HPDE6-E6E7 (cell line): ENCODE results near the gene LILRA6.
"Not testable (repeated sequence)": the region's sequence is repeated elsewhere in the genome, so short reads cannot be mapped to it uniquely, and the experiment has no call there.

Source experiments
- DNase-seq: peaks from one replicate; pipeline ENCODE4 v3.0.0; 2011; ENCODE audit warnings: missing footprints; ENCODE audit errors: extremely low spot score

The LILRA6 gene

DNA sequence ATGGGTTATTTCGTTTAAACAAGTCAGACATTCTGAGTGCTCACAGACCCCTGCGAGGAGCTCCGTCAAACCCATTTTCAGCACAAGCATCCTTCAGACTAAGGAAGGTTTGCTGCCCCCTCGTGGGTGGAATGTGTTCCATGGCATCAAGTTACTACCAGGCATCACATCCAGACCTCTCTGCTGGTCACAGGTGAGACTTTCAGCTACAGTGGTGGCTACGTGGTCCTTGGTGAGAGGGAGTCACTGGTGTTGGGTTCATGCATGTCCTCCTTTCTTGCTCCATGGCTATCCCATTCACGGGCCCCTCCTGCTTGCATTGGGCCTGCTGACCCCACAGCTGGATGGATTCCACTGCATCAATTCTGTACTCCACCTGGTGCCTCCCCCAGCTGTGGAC, 23.5 kb upstream of the LILRA6 start:
- peak; percentile 28 for DNase-seq

- no peak for DNase-seq
Measured at GRCh38 chr19:54262470-54262869, 19.9 kb upstream of the LILRA6 start.

DNA sequence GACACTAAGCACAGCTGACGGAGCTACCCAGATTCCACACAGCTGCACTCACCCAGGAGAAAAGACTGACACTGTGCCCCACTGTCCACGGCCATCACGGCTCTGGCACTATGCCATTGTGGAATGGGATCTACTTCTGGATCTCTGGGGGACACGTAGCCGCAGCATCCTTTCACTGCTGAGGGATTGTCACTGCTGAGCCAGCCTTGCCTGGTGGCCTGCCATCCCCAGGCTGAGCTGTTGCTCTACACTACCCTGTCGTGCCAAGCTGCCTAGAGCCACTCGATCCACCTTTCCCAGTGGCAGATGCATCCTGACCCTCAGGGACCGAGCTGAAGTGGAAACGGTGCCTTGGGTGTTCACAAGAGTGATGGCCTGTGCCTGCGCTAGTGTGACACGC, 19.5 kb upstream of the LILRA6 start:
- no peak for DNase-seq

DNA sequence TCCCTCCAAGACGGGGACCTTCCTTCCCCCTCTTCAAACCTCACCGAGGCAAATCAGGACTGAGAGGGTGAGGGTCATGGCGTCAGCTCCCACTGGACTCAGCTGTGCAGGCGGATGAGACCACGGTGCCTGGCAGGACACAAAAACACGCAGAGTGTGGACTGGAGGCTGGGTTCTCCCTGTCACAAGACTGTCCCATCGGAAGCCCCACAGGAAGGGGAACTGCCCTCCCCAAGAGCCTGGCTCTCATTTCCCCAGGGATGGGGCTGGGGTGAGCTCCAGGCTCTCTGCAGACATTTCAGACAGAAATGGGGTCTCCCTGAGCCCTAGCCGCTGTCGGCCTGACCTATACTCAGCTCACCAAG, 14.5 kb upstream of the LILRA6 start, which contains the start of gene LILRB5:
Gene LILRB5 (minus strand): TSS at position 158 of the 365 bp plus-strand sequence. CDS start 80 bp downstream, at position 78.
- no peak for DNase-seq

GRCh38 chr19:54256250-54257115, 13.9 kb upstream of the LILRA6 start:
- DNase-seq = no peak

GRCh38 chr19:54255105-54255775, 12.7 kb upstream of the LILRA6 start:
- no peak for DNase-seq

DNA sequence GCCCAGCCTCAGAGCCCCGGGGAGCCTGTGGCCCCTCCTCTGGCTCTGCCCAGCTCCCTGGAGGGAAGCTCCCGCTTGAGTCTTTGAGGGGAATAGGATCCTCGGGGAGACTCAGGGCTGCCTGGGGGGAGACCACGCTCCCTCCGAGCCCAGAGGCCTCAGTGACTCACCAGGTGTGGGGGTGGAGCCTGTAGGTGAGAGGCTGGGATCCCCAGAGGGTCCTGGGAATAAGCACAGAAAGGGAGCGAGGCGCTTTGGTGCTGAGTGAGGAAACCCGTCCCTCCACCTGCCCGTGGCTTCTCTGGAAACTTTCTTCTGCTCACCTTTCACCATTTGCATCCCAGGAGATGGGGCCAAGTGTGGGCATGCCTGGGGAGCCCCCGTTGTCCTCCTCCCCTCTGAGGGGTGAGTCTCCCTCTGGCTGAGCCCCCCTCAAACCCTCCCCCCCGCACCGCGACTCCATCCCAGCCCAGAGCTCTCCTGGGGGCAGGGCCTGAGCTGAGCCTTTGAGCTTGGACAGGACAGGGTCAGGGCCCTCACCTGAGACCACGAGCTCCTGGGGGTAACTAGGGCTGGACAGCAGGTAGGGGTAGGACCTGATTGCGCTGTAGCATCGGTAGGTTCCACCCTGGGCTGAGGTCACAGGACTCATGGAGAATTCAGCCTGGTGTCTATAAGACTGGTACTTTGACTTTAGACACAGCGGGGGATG, 11.8 kb upstream of the LILRA6 start:
- no peak for DNase-seq

DNA sequence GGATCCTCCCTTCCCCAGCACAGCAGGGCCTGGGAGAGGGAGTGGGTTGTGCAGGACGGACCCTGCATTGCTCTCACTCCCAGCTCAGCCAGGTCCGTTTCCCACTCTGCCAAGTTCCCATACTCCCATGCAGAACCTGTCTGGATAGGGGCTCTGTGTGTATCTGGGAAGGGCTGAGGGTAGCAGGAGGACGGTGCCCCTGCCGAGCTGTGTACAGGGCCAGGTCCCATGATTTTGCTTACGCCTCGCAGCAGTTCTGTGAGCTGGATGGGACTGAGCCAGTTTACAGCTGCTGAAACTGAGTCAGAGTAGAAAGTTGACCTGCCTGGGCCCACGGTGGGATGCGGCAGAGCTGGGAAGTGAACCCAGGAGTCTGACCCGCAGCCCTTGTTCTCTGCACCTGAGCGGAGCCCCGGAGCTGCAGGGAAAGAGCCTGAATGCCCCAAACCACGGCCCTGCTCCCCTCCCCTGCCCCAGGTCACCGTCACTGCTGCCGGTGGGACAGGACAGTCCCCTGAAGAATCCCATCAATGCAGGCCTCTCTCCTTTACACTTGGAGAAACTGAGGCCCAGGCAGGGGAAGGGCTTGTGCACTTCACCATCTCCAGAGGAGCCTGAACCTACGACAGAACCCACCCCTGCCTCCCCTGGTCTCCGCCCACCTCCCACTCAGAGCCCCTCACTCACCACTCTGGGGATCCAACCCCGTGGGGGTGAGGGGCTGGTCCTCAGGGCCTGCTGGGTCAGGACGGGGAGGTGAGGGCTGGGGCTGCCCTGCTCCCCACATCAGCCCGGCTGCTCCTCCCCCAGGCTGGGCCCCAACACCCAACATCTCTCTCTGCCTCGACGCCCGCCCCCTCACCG, 11.0 kb upstream of the LILRA6 start:
- no peak for DNase-seq

- no peak for DNase-seq
Measured at GRCh38 chr19:54252845-54253244, 10.3 kb upstream of the LILRA6 start.

DNA sequence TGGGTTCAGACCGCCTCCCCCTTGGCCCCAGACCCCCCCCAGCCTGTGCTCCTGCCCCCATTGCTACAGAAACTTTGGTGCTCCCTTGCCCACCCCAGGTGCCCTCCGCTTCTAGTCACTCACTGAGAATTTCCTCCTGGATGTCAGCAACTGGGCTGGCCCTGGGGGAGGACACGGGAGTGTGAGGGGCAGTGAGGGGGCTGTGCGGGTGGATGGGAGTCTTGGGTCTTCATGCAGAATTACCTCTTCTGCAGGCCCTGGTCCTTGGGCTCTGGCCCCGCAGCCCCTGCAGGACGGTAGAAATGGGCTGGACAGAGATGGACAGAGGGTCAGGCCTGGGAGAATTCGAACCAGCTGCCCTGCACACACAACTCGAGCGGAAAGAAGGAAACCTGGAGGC, 9.7 kb upstream of the LILRA6 start:
- DNase-seq = no peak

DNA sequence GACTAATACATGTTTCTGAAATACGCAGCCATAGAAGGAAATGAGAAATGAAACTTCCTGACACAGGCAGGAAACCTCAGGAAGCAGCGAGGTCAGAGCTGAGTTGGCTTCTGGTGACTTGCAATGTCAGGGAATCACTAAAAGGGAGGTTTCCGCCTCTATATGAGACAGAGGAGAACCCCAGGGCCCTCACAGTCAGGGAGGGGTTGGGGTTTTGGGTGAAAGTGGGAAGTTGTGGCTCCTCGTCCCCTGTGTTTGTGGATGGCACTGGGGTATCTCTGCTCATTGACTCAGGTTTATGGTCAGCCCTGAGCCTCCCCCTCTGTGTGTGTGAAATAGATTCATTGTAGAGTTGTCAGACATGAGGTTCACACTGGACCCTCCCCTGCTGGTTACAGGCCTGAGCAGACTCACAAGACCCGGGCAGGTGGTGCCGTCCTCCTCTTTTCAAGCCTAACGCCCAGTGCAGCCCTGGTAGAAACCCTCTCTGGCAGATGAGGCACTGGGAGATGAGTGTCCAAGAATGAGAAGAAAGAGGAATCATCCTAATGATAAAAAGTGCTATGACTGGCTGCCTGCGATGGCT, 5.5 kb upstream of the LILRA6 start:
- no peak for DNase-seq

DNA sequence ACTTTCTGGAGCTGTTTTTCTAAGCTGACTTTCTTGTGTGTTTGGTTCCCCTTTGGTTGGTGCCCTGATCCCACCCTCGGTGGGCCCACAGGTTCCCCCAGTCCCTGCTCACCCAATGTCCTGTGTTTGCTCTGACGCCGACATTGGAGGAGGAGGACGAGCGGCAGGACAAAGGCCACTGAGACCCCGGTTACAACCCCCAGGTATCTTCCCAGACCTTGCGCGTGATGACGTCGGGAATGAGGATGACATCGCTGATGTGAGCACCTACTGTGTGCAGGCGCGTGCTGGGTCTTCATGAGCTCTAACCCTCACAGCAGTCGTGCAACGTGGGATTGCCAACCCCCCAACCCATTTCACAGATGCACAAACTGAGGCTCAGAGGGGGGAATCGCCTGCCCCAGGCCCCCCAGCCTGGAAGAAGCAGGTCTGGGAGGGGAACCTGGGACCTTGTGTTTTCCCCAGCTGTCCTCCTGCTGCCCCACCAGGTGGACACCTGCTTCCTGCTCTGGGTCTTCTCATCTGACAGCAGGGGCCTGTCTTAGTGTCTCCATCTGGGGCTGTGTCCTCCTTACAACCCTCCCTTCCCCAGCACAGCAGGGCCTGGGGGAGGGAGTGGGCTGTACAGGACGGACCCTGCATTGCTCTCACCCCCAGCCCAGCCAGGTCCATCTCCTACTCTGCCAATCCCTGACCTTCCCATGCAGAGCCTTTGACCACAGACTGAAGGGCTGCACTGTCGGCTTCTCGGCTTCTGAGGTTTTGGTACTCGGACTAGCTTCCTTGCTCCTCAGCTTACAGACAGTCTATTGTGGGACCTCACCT, 4.7 kb upstream of the LILRA6 start:
- DNase-seq = no peak

DNA sequence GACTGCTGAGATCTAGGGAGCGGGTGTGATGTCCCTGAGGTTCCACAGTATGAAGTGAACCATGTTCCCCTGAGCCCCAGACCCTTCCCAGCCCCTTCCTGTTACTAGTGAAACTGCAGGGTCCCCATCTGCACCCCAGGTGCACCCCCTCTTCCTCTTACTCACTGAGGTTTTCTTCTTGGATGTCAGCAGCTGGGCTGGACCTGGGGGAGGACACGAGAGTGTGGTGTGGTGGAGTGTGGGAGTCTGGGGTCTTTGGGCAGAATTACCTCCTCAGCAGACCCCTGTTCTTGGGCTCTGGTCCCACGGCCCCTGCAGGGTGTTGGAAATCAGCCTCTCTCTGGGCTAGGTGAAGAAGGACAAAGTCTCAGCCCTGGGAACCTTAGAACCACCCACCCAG, 3.3 kb upstream of the LILRA6 start:
- DNase-seq = no peak

- not testable (repeated sequence) for DNase-seq
Measured at GRCh38 chr19:54243809-54244208, 1.2 kb upstream of the LILRA6 start.

DNA sequence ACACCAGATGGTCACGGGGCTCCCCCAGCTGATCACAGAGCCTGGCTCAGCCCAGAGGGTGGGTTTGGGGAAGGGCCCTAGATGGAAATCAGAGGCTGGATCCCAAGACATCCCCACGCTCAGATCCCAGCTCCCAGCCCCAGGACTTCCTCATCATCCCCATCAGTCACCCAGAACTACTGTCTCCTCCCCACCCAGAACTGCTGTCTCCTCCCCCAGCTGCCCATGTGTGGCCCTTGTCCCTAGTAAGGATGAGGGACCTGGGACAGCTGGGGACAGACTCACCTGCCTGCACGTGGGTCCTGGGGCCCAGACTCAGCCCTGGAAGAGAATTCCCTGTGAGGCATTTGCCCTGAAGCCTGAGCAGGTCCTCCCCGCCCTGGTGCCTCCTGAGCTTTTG, 356 bp downstream of the LILRA6 start:
- not testable (repeated sequence) for DNase-seq

GRCh38 chr19:54240372-54241336, 1.9 kb downstream of the LILRA6 start:
- not testable (repeated sequence) for DNase-seq

DNA sequence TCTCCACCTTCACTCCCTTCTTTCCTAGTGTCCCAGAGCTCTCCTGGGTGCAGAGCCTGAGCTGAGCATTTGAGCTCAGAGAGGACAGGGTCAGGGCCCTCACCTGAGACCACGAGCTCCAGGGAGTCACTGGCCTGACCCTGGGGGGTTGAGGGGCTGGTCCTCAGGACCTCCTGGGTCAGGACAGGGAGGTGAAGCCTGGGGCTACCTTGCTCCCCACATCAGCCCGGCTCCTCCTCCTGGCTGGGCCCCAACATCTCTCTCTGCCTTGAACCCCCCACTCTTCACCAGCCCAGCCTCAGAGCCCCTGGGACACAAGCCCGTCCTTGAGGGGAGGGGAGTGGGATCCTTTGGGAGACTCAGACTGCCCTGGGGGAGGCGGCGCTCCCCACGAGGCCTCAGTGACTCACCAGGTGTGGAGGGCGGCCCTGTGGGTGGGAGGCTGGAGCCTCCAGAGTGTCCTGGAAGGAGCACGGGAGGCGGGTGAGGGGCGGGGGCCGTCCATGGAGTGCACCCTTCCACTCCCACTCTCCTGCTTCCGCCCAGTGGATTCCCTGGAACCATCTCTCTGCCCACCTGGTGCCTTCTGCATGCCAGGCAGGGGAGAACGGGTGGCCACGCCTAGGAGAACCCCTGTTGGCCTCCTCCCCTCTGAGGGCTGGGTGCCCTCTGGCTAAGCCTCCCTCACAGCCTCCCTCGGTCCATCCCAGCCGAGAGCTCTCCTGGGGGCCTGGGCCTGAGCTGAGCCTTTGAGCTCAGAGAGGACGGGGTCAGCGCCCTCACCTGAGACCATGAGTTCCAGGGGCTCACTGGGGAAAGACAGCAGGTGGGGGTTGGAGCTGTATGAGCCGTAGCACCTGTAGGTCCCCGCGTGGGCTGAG, 2.9 kb downstream of the LILRA6 start:
- DNase-seq = not testable (repeated sequence)

DNA sequence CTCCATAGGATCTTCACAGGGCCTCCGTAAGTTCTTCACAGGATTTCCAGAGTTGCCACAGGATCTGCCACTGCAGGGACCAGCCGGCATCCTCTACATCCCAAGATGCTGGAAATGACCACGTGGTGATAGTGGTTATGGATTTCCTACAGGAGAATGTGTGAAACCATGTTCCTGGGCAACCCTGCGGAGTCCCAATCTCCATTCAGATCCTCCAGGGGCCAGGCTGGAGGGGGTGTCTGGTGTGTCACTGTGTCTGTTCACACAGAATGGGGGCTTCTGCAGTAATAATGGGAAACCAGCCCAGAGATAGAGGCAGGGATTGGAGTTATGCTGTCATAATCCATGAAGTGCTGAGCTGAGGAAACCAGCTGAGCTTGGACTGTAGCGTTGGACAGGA, 8.6 kb downstream of the LILRA6 start:
- no peak for DNase-seq
